IPS DF 4.7 (cell line): ENCODE data around the gene SLC25A4.

Source experiments
- DNase-seq: peaks from one replicate; pipeline ENCODE4 v3.0.0-alpha.2; 2013; ENCODE audit warnings: low spot score; ENCODE audit errors: extremely low read depth

SLC25A4 gene

GRCh38 chr4:185119927-185120630 lies 23.0 kb upstream of the SLC25A4 start:
- DNase-seq: no peak

GRCh38 chr4:185120631-185120946 lies 22.5 kb upstream of the SLC25A4 start:
- DNase-seq: no peak

GRCh38 chr4:185122681-185123345 lies 20.3 kb upstream of the SLC25A4 start:
- no peak for DNase-seq

GRCh38 chr4:185124006-185124405 lies 19.1 kb upstream of the SLC25A4 start:
- no peak for DNase-seq

- DNase-seq: no peak
These were observed 15.8 kb upstream of the SLC25A4 start for GRCh38 chr4:185127021-185127925.

GRCh38 chr4:185128272-185129119 lies 14.6 kb upstream of the SLC25A4 start:
- no peak for DNase-seq

GRCh38 chr4:185134307-185134869 lies 8.7 kb upstream of the SLC25A4 start:
- DNase-seq: no peak

GRCh38 chr4:185137233-185137925 lies 5.7 kb upstream of the SLC25A4 start:
- DNase-seq: no peak

GRCh38 chr4:185138161-185138560 lies 4.9 kb upstream of the SLC25A4 start:
- no peak for DNase-seq

GRCh38 chr4:185139736-185140135 lies 3.3 kb upstream of the SLC25A4 start:
- DNase-seq: no peak

- no peak for DNase-seq
These were observed 1.3 kb upstream of the SLC25A4 start for GRCh38 chr4:185141777-185142176.

- no peak for DNase-seq
These were observed 528 bp upstream of the SLC25A4 start for GRCh38 chr4:185142564-185142911.

- no peak for DNase-seq
These were observed 519 bp downstream of the SLC25A4 start for GRCh38 chr4:185143601-185143969.

- DNase-seq: no peak
These were observed 1.7 kb downstream of the SLC25A4 start for GRCh38 chr4:185144601-185145240.

- no peak for DNase-seq
These were observed 2.5 kb downstream of the SLC25A4 start for GRCh38 chr4:185145572-185145971.

- DNase-seq: no peak
These were observed 6.3 kb downstream of the SLC25A4 start for GRCh38 chr4:185149392-185149791.

GRCh38 chr4:185151296-185151695 lies 8.2 kb downstream of the SLC25A4 start:
- no peak for DNase-seq

GRCh38 chr4:185165605-185166063 lies 22.6 kb downstream of the SLC25A4 start:
- DNase-seq: no peak

GRCh38 chr4:185167234-185167633 lies 24.2 kb downstream of the SLC25A4 start:
- no peak for DNase-seq
